Tibial nerve (tissue), 4 donors: ENCODE data around the gene DSG3. TPM values are rescaled to one million over a fixed set of nuclear protein-coding genes. Genes with fewer than 3 reads are reported as not detected.

ENCODE experiments used
- DNase-seq, 2 donors: peaks; one replicate each; pipeline ENCODE4 v3.0.0-alpha.2; 2019; ENCODE audit warnings: low spot score in 2 of 2
- H3K27ac ChIP-seq, 4 donors: fragments of 200-600 bp; sonication (generic) in 3 of 4; one replicate each; pipeline ENCODE4 v1.5.1; 2017 to 2019; ENCODE audit warnings: mild to moderate bottlenecking in 1 of 4
- H3K27me3 ChIP-seq, 2 donors: fragments of 200-600 bp; sonication (generic) in 1 of 2; one replicate each; pipeline versions ENCODE4 v1.5.1 to v1.6.0; 2017 to 2019
- H3K36me3 ChIP-seq, 3 donors: fragments of 200-600 bp; sonication (generic); one replicate each; pipeline ENCODE4 v1.5.1; 2018 to 2019
- H3K4me1 ChIP-seq, 4 donors: fragments of 200-600 bp; sonication (generic) in 3 of 4; one replicate each; pipeline ENCODE4 v1.5.1; 2017 to 2019
- H3K4me3 ChIP-seq, 4 donors: fragments of 200-600 bp; sonication (generic) in 3 of 4; one replicate each; pipeline ENCODE4 v1.5.1; 2017 to 2019; ENCODE audit warnings: mild to moderate bottlenecking in 1 of 4, moderate library complexity in 1 of 4
- H3K9me3 ChIP-seq, 4 donors: fragments of 200-600 bp; sonication (generic) in 3 of 4; one replicate each; pipeline ENCODE4 v1.5.1; 2017 to 2019
- CTCF ChIP-seq, 5 experiments: fragments of 200-600 bp in 3 of 5; fragments of 450-650 bp in 2 of 5; sonication (generic) in 3 of 5; IDR thresholded peaks; one replicate each; pipeline ENCODE4 v1.5.1; 2016 to 2019; ENCODE audit warnings: antibody characterized with exemption in 5 of 5, mild to moderate bottlenecking in 3 of 5, moderate library complexity in 2 of 5
- EP300 ChIP-seq, 2 donors: sonication (generic); formaldehyde crosslinking; IDR thresholded peaks; one replicate each; pipeline ENCODE4 v1.6.1; 2017; ENCODE audit warnings: antibody characterized with exemption in 2 of 2, mild to moderate bottlenecking in 1 of 2
- POLR2A ChIP-seq, 2 donors: fragments of 450-650 bp; IDR thresholded peaks; one replicate each; pipeline ENCODE4 v1.6.1; 2017; ENCODE audit warnings: antibody characterized with exemption in 2 of 2, mild to moderate bottlenecking in 2 of 2, moderate library complexity in 2 of 2
- WGBS, 2 donors: methylation state at CpG; one replicate each; pipeline ENCODE4 v1.1.5; 2018; 5-methylcytosine and 5-hydroxymethylcytosine counted together
- total RNA-seq, 4 donors: library from RNA; depleted of rRNA; stranded (reverse); fragments of >200 nt; gene quantifications; one replicate each; pipeline ENCODE4 v1.1.0, GENCODE V29; 2016

The DSG3 gene
- total RNA-seq = not detected

GRCh38 chr18:31447530-31448191 lies at the start of gene DSG3:
Gene DSG3 (plus strand): TSS chr18:31447741. CDS start chr18:31447878, 137 bp downstream.
- H3K4me3 ChIP-seq = no peak within 1 kb of the TSS
- H3K4me1 ChIP-seq = no peaks in the 10 kb centered on the region
- 49 to 52% methylated on average over 9 of the region's 9 CpGs for WGBS, 2 donors
- no peaks in the 10 kb centered on the region for H3K27me3 ChIP-seq
- no peak within 1 kb of the TSS for H3K27ac ChIP-seq
- no peaks in the 10 kb centered on the region for H3K9me3 ChIP-seq
- H3K36me3 ChIP-seq = no peaks in the 10 kb centered on the region
- no peak for DNase-seq
- no peak for TF ChIP-seq POLR2A (IDR thresholded peaks at IDR 0.05)
- TF ChIP-seq CTCF (IDR thresholded peaks at IDR 0.05) = no peak
- TF ChIP-seq EP300 (IDR thresholded peaks at IDR 0.05) = no peak

GRCh38 chr18:31398191-31398590 lies 49.4 kb upstream of the DSG3 start:
- Histone ChIP-seq H3K36me3 (no peaks in the 10 kb centered on the region), H3K4me1 (no peaks in the 10 kb centered on the region), H3K9me3 (no peaks in the 10 kb centered on the region), H3K27me3 (no peaks in the 10 kb centered on the region), H3K4me3 (no peak overlapping the region), H3K27ac (no peak overlapping the region)
- TF ChIP-seq POLR2A (IDR thresholded peaks at IDR 0.05) (no peak), CTCF (IDR thresholded peaks at IDR 0.05) (no peak), EP300 (IDR thresholded peaks at IDR 0.05) (no peak)
- WGBS, 2 donors = 48 to 66% methylated on average over 2 of the region's 2 CpGs
- DNase-seq = no peak

- H3K4me3 ChIP-seq = no peak overlapping the region
- WGBS, 2 donors = 47 to 53% methylated on average over 6 of the region's 6 CpGs
- no peaks in the 10 kb centered on the region for H3K4me1 ChIP-seq
- no peak for DNase-seq
- no peak overlapping the region for H3K27ac ChIP-seq
- TF ChIP-seq EP300 (IDR thresholded peaks at IDR 0.05) (no peak), CTCF (IDR thresholded peaks at IDR 0.05) (no peak), POLR2A (IDR thresholded peaks at IDR 0.05) (no peak)
- no peaks in the 10 kb centered on the region for H3K9me3 ChIP-seq
- no peaks in the 10 kb centered on the region for H3K36me3 ChIP-seq
- no peaks in the 10 kb centered on the region for H3K27me3 ChIP-seq
Observed at GRCh38 chr18:31399306-31400032, 48.1 kb upstream of the DSG3 start.

GRCh38 chr18:31401156-31402025 lies 46.1 kb upstream of the DSG3 start:
- DNase-seq = no peak

More at GRCh38 chr18:31401156-31402025, 46.1 kb upstream of the DSG3 start:
- TF ChIP-seq POLR2A (IDR thresholded peaks at IDR 0.05) (no peak), CTCF (IDR thresholded peaks at IDR 0.05) (no peak), EP300 (IDR thresholded peaks at IDR 0.05) (no peak)
- Histone ChIP-seq H3K27me3 (no peaks in the 10 kb centered on the region), H3K27ac (no peak overlapping the region), H3K4me3 (no peak overlapping the region), H3K36me3 (no peaks in the 10 kb centered on the region), H3K4me1 (no peaks in the 10 kb centered on the region), H3K9me3 (no peaks in the 10 kb centered on the region)
- 74 to 76% methylated on average over 6 of the region's 6 CpGs for WGBS, 2 donors
